ENCODE results near the gene TTLL7. TPM values are rescaled to one million over a fixed set of nuclear protein-coding genes. Genes with fewer than 3 reads are reported as not detected.
A peak's percentile ranks its signal among the peaks of the same experiment; 100 is the strongest.

TTLL7 gene
- total and polyA plus RNA-seq, 9 of the 15 experiments (the other 6 are each of a cell fraction or from before 2014, with no cell fraction given), result 0.63 to 2.6 (median 1.7) TPM

DNA sequence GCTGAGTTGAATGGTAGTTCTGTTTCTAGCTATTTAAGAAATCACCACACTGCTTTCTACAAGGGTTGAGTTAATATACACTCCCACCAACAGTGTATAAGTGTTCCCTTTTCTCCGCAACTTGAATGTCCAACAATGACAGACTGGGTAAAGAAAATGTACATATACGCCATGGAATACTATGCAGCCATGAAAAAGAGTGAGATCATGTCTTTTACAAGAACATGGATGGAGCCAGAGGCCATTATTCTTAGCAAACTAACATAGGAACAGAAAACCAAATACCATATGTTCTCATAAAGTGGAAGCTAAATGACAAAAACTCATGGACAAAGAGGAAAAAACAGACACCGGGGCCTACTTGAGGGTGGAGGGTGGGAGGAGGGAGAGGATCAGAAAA lies 14.8 kb upstream of the TTLL7 start:
- FAIRE-seq (no peak), ATAC-seq (no peak), DNase-seq (ENCODE audit: extremely low read depth in 1 of 4, low spot score in 3 of 4) (no peak)
- no peaks in the 10 kb centered on the region for H4K20me1 ChIP-seq (replicated peaks; ENCODE audit: control insufficient read depth, insufficient read depth, low read length)
- BruUV-seq (replicated peaks), result no TSS peak
- H3K9ac ChIP-seq (ENCODE audit: insufficient read depth in 1 of 2, low read depth in 2 of 2, low read length in 2 of 2), result no peak overlapping the region
- no peaks in the 10 kb centered on the region for H3K36me3 ChIP-seq (ENCODE audit: control insufficient read depth, insufficient read depth, low read length)
- in situ Hi-C loops (cut with MboI) (no loop called here), intact Hi-C loops (cut with micrococcal nuclease) (no loop called here)
- ChIA-PET CTCF (ENCODE audit: low intra/inter-chr PET ratio) (no interaction called here), POLR2A (no interaction called here)
- no peaks in the 10 kb centered on the region for H3K27me3 ChIP-seq (ENCODE audit: control insufficient read depth in 2 of 2, insufficient read depth in 2 of 2, low read length in 2 of 2)
- H2AFZ ChIP-seq (ENCODE audit: low read depth, low read length), result no peak overlapping the region
- no peak overlapping the region for H3K27ac ChIP-seq (ENCODE audit: extremely low read depth, low read depth, low read length)
- H3K9me1 ChIP-seq (ENCODE audit: control insufficient read depth, insufficient read depth, low read length), result no peaks in the 10 kb centered on the region
- no peak overlapping the region for H3K4me3 ChIP-seq
- H3K9me3 ChIP-seq (replicated peaks; ENCODE audit: control insufficient read depth, insufficient read depth, low read depth, low read length), result no peaks in the 10 kb centered on the region
- TF ChIP-seq PYGO2 (tag; IDR thresholded peaks at IDR 0.05), result no peak
- TF ChIP-seq ZNF146 (CRISPR knock-in tag; IDR thresholded peaks at IDR 0.05; ENCODE audit: unreplicated experiment), result peak; percentile 95
- TF ChIP-seq RBM25 (IDR thresholded peaks at IDR 0.05; ENCODE audit: low read depth, low read length, severe bottlenecking), result peak; percentile 68
- no peak overlapping the region for H3K4me2 ChIP-seq (ENCODE audit: insufficient read depth, low read length)
- H3K79me2 ChIP-seq (ENCODE audit: control insufficient read depth, insufficient read depth, low read length), result no peaks in the 10 kb centered on the region
- peaks cover 0 to 5% of the 10 kb centered on the region in 2 experiments; a peak in 2 of 5 replicates for H3K4me1 ChIP-seq (replicated peaks in 1 of 2; ENCODE audit: control insufficient read depth in 2 of 2, insufficient read depth in 2 of 2, low read length in 2 of 2)
- WGBS (ENCODE audit: insufficient coverage, low coverage, missing lambda C conversion rate), result 70% methylated on average over 3 of the region's 3 CpGs

- in situ Hi-C loops (cut with MboI), result no loop called here
- no TSS peak for BruUV-seq (replicated peaks)
- Histone ChIP-seq H3K4me1 (replicated peaks in 1 of 2; ENCODE audit: control insufficient read depth in 2 of 2, insufficient read depth in 2 of 2, low read length in 2 of 2) (peaks cover 0 to 5% of the 10 kb centered on the region in 2 experiments; a peak in 2 of 5 replicates), H2AFZ (ENCODE audit: low read depth, low read length) (no peak overlapping the region), H3K9me1 (ENCODE audit: control insufficient read depth, insufficient read depth, low read length) (no peaks in the 10 kb centered on the region), H3K4me3 (no peak overlapping the region), H3K27me3 (ENCODE audit: control insufficient read depth in 2 of 2, insufficient read depth in 2 of 2, low read length in 2 of 2) (no peaks in the 10 kb centered on the region), H4K20me1 (replicated peaks; ENCODE audit: control insufficient read depth, insufficient read depth, low read length) (no peaks in the 10 kb centered on the region), H3K9me3 (replicated peaks; ENCODE audit: control insufficient read depth, insufficient read depth, low read depth, low read length) (no peaks in the 10 kb centered on the region), H3K36me3 (ENCODE audit: control insufficient read depth, insufficient read depth, low read length) (no peaks in the 10 kb centered on the region), H3K4me2 (ENCODE audit: insufficient read depth, low read length) (no peak overlapping the region), H3K27ac (ENCODE audit: extremely low read depth, low read depth, low read length) (no peak overlapping the region), H3K79me2 (ENCODE audit: control insufficient read depth, insufficient read depth, low read length) (no peaks in the 10 kb centered on the region), H3K9ac (ENCODE audit: insufficient read depth in 1 of 2, low read depth in 2 of 2, low read length in 2 of 2) (no peak overlapping the region)
- no peak for FAIRE-seq
- 55% methylated on average over 3 of the region's 3 CpGs for WGBS (ENCODE audit: insufficient coverage, low coverage, missing lambda C conversion rate)
- CTCF ChIA-PET (ENCODE audit: low intra/inter-chr PET ratio), result no interaction called here
- no peak for ATAC-seq
- intact Hi-C loops (cut with micrococcal nuclease), result no loop called here
- POLR2A ChIA-PET, result no interaction called here
- DNase-seq (ENCODE audit: extremely low read depth in 1 of 4, low spot score in 3 of 4), result no peak
- TF ChIP-seq, protein P1, sequence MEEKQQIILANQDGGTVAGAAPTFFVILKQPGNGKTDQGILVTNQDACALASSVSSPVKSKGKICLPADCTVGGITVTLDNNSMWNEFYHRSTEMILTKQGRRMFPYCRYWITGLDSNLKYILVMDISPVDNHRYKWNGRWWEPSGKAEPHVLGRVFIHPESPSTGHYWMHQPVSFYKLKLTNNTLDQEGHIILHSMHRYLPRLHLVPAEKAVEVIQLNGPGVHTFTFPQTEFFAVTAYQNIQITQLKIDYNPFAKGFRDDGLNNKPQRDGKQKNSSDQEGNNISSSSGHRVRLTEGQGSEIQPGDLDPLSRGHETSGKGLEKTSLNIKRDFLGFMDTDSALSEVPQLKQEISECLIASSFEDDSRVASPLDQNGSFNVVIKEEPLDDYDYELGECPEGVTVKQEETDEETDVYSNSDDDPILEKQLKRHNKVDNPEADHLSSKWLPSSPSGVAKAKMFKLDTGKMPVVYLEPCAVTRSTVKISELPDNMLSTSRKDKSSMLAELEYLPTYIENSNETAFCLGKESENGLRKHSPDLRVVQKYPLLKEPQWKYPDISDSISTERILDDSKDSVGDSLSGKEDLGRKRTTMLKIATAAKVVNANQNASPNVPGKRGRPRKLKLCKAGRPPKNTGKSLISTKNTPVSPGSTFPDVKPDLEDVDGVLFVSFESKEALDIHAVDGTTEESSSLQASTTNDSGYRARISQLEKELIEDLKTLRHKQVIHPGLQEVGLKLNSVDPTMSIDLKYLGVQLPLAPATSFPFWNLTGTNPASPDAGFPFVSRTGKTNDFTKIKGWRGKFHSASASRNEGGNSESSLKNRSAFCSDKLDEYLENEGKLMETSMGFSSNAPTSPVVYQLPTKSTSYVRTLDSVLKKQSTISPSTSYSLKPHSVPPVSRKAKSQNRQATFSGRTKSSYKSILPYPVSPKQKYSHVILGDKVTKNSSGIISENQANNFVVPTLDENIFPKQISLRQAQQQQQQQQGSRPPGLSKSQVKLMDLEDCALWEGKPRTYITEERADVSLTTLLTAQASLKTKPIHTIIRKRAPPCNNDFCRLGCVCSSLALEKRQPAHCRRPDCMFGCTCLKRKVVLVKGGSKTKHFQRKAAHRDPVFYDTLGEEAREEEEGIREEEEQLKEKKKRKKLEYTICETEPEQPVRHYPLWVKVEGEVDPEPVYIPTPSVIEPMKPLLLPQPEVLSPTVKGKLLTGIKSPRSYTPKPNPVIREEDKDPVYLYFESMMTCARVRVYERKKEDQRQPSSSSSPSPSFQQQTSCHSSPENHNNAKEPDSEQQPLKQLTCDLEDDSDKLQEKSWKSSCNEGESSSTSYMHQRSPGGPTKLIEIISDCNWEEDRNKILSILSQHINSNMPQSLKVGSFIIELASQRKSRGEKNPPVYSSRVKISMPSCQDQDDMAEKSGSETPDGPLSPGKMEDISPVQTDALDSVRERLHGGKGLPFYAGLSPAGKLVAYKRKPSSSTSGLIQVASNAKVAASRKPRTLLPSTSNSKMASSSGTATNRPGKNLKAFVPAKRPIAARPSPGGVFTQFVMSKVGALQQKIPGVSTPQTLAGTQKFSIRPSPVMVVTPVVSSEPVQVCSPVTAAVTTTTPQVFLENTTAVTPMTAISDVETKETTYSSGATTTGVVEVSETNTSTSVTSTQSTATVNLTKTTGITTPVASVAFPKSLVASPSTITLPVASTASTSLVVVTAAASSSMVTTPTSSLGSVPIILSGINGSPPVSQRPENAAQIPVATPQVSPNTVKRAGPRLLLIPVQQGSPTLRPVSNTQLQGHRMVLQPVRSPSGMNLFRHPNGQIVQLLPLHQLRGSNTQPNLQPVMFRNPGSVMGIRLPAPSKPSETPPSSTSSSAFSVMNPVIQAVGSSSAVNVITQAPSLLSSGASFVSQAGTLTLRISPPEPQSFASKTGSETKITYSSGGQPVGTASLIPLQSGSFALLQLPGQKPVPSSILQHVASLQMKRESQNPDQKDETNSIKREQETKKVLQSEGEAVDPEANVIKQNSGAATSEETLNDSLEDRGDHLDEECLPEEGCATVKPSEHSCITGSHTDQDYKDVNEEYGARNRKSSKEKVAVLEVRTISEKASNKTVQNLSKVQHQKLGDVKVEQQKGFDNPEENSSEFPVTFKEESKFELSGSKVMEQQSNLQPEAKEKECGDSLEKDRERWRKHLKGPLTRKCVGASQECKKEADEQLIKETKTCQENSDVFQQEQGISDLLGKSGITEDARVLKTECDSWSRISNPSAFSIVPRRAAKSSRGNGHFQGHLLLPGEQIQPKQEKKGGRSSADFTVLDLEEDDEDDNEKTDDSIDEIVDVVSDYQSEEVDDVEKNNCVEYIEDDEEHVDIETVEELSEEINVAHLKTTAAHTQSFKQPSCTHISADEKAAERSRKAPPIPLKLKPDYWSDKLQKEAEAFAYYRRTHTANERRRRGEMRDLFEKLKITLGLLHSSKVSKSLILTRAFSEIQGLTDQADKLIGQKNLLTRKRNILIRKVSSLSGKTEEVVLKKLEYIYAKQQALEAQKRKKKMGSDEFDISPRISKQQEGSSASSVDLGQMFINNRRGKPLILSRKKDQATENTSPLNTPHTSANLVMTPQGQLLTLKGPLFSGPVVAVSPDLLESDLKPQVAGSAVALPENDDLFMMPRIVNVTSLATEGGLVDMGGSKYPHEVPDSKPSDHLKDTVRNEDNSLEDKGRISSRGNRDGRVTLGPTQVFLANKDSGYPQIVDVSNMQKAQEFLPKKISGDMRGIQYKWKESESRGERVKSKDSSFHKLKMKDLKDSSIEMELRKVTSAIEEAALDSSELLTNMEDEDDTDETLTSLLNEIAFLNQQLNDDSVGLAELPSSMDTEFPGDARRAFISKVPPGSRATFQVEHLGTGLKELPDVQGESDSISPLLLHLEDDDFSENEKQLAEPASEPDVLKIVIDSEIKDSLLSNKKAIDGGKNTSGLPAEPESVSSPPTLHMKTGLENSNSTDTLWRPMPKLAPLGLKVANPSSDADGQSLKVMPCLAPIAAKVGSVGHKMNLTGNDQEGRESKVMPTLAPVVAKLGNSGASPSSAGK (IDR thresholded peaks at IDR 0.05), result no peak
- no peak for TF ChIP-seq ZC3H4 (CRISPR knock-in tag; IDR thresholded peaks at IDR 0.05; ENCODE audit: borderline replicate concordance)
Measured at GRCh38 chr1:84012018-84012417, 13.1 kb upstream of the TTLL7 start.
